Thyroid gland (tissue), 4 donors: Measurements from ENCODE around the gene NMUR1.

Source experiments
- CTCF ChIP-seq, 6 experiments: fragments of 200-600 bp in 3 of 6; fragments of 450-650 bp in 3 of 6; sonication (generic) in 3 of 6; IDR thresholded peaks; one replicate each; pipeline ENCODE4 v1.5.1; 2016 to 2019; ENCODE audit warnings: antibody characterized with exemption in 6 of 6, mild to moderate bottlenecking in 2 of 6, inconsistent platforms in 1 of 6, moderate library complexity in 1 of 6
- POLR2A ChIP-seq, 2 donors: fragments of 450-650 bp; IDR thresholded peaks; one replicate each; pipeline ENCODE4 v1.6.1; 2017; ENCODE audit warnings: antibody characterized with exemption in 2 of 2, mild to moderate bottlenecking in 2 of 2, moderate library complexity in 1 of 2

DNA sequence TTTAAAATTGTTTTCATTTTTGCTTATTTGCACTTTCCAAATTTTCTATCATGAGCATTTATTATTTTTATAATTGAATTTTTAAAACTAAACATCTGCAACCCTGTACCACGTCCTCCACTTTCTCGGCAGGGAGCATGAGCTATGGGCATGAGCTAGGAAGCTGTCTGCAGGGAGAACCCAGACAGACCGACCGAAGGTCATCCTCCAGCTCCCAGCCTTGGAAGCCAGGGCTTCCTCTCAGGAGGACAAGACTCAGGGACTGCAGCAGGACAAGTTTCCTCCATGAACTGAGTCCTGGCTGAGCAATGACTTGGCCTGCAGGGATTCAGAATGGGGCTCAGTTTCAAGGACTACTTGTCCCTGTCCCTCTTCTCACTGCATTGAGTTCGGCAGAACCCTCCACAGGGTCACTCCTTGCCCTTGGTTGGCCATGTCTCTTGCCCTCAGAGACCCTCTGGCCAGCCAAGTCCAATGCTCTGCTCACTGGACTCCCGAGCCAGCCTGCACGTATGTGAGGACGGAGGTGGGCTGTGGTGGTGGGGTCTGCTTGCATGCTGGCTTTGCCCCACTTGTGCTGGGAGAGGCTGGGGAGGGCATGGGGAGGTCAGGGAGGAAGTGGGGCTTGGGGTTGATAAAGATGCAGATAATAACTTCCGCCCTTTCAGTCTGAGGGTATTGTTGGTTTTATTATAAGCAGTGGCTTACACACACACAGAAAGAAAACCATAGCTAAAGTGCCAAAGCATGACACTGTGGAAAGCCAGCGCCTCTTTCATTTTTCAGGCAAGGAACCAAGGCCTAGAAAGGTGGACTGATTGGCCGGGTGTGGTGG, 6.6 kb downstream of the NMUR1 start:
- TF ChIP-seq CTCF (IDR thresholded peaks at IDR 0.05) = no peak
- TF ChIP-seq POLR2A (IDR thresholded peaks at IDR 0.05) = no peak
